ENCODE data around the gene ARHGAP44. TPM values are rescaled to one million over a fixed set of nuclear protein-coding genes. Genes with fewer than 3 reads are reported as not detected.

ARHGAP44 gene
- total RNA-seq, 8 experiments from 2014 or later, result 0.76 to 19.1 (median 6.2) TPM

GRCh38 chr17:13030459-13031300, 241.4 kb downstream of the ARHGAP44 start:
- in situ Hi-C loops (cut with MboI; ENCODE audit: low pct_unique_long_range_greater_than_20kb in 2 of 9, low sequenced_read_pairs in 9 of 9, unreplicated experiment in 9 of 9), result no loop called here
- no peak overlapping the region for H3K4me3 ChIP-seq
- WGBS, 10 experiments, result 9 to 77% (median 32%) methylated on average over 1 to 8 of the region's 11 CpGs
- no peak overlapping the region for H3K27ac ChIP-seq
- no peaks in the 10 kb centered on the region for H3K4me1 ChIP-seq (replicated peaks in 1 of 2)
- ATAC-seq (replicated peaks in 6 of 8), result peak in 6 of 8 experiments; percentile 39 to 81 (median 68)

- ATAC-seq (replicated peaks in 6 of 8), result peak in 3 of 8 experiments; percentile 52 to 73 (median 67)
- Histone ChIP-seq H3K4me3 (no peak overlapping the region), H3K27ac (no peak overlapping the region), H3K4me1 (replicated peaks in 1 of 2) (no peaks in the 10 kb centered on the region)
- 2 to 100% (median 65%) methylated on average over 1 to 12 of the region's 16 CpGs; no CpG with 5 or more reads in 1 of the 10 experiments for WGBS, 10 experiments
- in situ Hi-C loops (cut with MboI; ENCODE audit: low pct_unique_long_range_greater_than_20kb in 2 of 9, low sequenced_read_pairs in 9 of 9, unreplicated experiment in 9 of 9), result no loop called here
These were observed 242.5 kb downstream of the ARHGAP44 start for GRCh38 chr17:13031718-13032350.

- no peaks in the 10 kb centered on the region for H3K4me1 ChIP-seq (replicated peaks in 1 of 2)
- WGBS, 10 experiments, result 60 to 100% (median 100%) methylated on average over 1 of the region's 1 CpG; no CpG with 5 or more reads in 3 of the 10 experiments
- H3K27ac ChIP-seq, result no peak overlapping the region
- in situ Hi-C loops (cut with MboI; ENCODE audit: low pct_unique_long_range_greater_than_20kb in 2 of 9, low sequenced_read_pairs in 9 of 9, unreplicated experiment in 9 of 9), result no loop called here
- ATAC-seq (replicated peaks in 6 of 8), result no peak
- H3K4me3 ChIP-seq, result no peak overlapping the region
These were observed 246.1 kb downstream of the ARHGAP44 start for GRCh38 chr17:13035420-13035819.

GRCh38 chr17:13036751-13037150, 247.5 kb downstream of the ARHGAP44 start:
- no peaks in the 10 kb centered on the region for H3K4me1 ChIP-seq (replicated peaks in 1 of 2)
- no peak for ATAC-seq (replicated peaks in 6 of 8)
- in situ Hi-C loops (cut with MboI; ENCODE audit: low pct_unique_long_range_greater_than_20kb in 2 of 9, low sequenced_read_pairs in 9 of 9, unreplicated experiment in 9 of 9), result no loop called here

GRCh38 chr17:13038931-13039665, 249.8 kb downstream of the ARHGAP44 start:
- 80 to 100% (median 87%) methylated on average over 1 to 4 of the region's 4 CpGs; no CpG with 5 or more reads in 1 of the 10 experiments for WGBS, 10 experiments
- Histone ChIP-seq H3K27ac (no peak overlapping the region), H3K4me1 (replicated peaks in 1 of 2) (no peaks in the 10 kb centered on the region), H3K4me3 (no peak overlapping the region)
- ATAC-seq (replicated peaks in 6 of 8), result no peak
- in situ Hi-C loops (cut with MboI; ENCODE audit: low pct_unique_long_range_greater_than_20kb in 2 of 9, low sequenced_read_pairs in 9 of 9, unreplicated experiment in 9 of 9), result no loop called here

More at GRCh38 chr17:13036751-13037150, 247.5 kb downstream of the ARHGAP44 start:
- H3K27ac ChIP-seq, result no peak overlapping the region
- H3K4me3 ChIP-seq, result no peak overlapping the region

Other genes starting within 250 kb of the ARHGAP44 start
- gene MYOCD, start 123.6 kb upstream of the ARHGAP44 start, total RNA-seq, result under 1 TPM in 7 of 8 experiments, not detected in 1; 0.04 to 0.47 (median 0.18) TPM
- 100 to 1,000 TPM in 2 of 8 experiments, 10 to 100 TPM in 6; 20.1 to 103 (median 39.9) TPM for gene ELAC2, start 228.5 kb downstream of the ARHGAP44 start, total RNA-seq